ENCODE measurements around the gene MLKL.

MLKL gene

DNA sequence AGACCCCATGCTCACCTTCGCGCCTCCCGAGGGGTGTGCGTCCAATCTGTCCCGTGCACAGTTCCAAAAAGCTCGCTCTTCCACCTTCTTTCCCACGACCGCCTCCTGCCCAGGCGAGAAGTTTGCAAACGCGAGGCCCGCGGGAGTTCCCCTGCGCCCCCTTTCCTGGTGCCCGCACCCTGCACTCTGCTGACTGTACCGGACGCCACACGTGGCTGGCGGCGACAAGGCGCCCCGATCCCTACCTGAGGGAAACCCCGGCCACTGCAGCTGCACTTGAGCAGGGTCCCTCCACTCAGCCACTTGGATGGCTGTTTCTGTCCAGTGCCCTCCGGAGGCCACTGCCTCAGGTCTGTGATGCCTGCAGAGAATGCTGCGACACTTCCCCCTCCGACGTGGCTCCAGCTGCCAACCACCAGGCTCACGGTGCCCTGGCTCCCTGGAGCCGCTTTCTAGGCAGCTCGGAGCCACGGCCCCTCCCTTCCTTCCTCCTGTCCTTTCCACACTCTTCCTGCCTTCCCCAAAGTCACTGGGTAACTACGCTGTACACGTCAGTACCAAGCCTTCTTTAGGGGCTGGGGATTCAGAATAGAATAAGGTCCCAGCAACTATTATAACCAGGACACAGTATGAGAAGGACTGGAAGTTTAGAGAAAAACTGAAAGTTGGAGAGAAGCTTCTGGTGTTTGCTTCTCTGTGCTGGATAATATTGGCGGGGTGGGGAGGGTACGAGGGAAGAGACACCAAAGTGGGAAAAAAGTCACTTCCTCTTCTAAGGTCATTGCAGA, at the start of gene MLKL:
Gene MLKL, minus strand, starts transcription at position 425 of the 788 bp plus-strand sequence. CDS start 5,105 bp downstream, outside the sequence.
- peak; percentile 63 to 85 (median 76) for DNase-seq

DNA sequence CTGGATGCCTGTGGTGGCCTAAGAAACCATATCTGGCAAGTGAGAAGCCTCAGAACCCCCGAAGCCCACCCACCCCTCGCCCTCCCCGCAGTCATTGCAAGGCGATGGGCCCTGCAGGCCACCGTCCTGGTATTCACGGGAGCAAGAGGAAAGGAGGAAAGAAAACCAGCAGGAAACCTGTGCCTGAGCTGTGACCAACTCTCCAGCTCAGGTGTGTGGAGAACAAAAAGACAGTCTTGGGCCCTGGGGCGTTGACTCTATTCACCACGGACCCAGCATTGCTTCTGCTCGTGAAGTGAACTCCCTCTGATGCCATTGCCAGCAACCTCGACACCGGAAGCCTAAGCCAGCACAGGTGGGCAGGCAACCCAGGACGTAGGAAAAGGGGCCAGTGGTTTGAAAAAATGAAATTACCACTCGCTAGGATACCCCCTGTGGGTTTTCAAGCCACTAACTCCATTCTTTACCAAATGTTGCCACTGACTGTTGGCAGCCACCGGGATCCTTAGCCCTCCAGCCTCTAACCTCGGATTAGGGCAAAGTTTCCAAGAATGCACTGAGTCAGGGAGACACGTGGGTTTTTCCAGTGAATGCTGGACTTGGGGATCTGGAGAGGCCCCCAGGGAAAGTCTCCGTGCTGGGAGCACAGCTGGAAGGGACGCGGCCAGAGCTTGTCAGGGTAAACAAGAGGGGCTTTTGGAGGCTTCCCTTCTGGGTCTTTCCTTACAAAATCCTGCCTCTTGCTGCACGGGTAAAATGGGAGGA, 48.8 kb upstream of the MLKL start:
- DNase-seq: no peak

DNA sequence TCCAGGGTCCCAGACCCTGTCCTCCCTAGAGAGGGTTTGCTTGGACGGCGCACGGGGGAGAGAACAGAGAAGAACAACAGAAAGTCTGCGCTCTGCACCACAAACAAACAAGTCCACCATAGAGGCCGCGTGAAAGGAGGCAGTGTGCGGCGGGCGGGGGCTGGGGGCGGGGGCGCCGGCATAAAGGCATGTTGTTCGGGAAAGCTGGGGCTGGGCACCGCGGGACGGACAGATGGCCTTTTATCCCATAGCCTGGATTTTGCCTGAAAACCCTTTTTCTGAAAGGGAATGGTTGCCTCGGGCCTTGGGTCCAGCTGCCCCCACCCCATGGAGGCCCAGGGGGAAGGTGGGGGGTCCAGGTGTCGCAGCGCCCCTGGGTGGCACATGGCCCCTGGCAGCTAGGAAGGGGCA, 48.0 kb upstream of the MLKL start:
- no peak for DNase-seq

DNA sequence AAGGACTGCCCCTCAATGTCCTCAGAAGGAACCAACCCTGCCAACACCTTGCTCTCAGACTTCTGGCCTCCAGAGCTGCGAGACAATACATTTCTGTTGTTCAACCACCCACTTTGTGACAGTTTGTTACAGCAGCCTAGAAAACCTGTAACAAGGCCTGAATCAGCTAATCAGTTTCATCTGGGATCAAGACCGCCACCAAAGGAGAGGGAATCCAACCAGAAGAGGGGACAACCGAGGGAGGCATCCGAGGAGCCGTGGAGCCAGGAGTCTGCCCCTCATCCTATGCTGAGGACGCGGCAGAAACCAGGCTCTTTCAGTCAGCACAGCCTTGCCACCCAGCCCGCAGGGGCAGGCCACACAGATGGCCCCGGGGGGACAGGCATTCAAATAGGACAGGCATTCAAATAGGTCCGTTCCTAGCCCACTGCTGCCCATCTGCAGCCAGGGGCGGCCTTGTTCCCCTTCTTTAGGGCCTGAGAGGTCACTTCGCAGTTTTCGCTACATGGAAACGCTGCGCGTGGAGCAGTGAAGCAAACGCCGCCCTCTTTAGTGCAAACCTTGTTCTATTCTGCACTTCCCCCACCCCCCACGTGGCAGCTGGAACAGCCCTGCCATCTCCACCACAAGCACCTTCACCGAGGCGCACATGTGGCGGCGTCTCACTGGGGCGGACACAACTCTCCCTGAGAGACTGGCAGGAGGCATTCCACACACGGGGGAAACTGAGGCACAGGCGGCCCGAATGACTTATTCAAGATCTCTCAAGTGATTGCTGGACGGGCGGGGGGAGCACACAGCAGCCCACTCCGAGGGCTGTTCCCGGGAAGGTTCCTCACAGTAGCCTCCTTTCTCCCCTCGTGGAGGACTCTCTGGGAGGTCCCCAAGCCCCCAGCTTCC, 47.3 kb upstream of the MLKL start:
- DNase-seq: no peak

DNA sequence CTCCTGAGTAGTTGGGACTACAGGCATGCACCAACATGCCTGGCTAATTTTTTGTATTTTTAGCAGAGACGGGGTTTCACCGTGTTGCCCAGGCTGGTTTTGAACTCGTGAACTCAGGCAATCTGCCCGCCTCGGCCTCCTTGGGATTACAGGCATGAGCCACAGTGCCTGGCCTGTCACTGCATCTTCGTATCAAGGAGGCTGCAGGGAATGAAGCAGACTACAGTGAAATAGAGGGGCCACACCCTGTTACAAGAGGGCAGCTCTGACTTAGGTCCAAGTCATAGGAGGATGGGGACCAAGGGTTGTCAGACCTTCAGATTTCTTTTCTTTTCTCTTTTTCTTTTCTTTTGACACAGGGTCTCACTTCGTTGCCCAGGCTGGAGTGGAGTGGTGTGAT, 45.3 kb upstream of the MLKL start:
- DNase-seq: no peak

DNA sequence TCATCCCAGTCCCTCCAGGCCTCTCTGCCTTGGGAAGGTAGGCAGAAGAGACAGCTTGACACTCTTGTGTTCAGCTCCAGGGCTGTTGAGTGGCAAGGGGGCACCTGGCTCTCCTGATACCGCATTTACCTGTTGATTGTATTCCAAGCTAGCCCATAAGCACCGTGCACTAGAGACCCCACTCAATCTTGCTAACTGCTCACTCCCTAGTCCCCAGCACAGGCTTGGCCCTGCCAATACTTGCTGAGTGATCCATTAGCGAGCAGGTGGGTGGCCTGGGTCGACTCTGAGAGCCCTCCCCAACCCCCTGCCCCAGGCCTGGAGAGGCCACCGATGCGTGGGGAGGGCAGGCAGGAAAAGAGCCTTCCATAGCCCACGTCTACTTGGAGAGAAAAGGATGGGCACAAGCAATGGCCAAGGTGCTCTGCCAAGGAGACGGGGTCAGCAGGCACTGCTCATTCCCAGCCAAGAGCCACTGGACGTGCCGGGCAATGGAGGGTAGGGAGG, 44.5 kb upstream of the MLKL start:
- no peak for DNase-seq

DNA sequence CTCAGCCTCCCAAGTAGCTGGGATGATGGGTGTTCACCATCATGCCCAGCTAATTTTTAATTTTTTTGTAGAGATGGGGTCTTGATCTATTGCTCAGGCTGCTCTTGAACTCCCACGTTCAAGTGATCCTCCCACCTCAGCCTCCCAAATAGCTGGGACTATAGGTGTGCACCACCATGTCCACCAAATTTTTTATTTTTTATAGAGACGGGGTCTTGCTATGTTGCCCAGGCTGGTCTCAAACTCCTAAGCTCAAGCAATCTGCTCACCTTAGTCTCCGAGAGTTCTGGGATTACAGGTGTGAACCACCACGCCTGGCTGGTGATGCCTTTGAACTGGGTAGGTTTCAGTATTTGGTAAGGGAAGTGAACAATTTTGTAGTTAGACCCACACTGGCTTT, 43.9 kb upstream of the MLKL start:
- no peak for DNase-seq

DNA sequence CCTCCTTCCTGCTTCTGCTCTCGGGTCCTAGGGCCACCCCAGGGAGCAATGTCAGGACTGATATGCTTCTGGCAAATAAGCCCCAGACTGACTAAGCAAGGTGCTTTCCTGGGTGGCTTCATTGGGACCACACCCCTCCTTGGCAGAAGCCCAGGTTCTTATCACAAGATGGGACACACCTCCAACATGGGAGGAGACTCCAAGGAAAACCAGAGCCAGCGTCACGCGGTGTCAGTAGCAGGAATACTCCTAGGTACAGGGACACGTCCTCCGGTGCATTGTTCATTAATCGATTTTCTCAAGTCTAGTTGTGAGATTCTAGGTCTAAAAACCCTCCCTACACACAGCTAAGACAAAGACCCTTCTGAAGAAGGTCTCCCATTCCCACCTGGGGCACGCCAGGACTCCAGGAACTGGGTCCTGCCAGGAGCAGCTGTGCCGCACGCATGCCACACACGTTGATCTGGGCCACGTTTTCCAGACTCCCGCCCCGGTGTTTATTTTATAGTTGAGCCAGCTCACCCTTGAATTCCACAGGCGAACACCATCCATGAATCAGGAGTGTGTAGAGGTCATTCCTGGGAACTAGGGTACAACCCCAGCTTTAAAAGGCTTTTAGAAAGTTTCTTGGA, 43.1 kb upstream of the MLKL start:
- DNase-seq: peak in 2 of 3 donors; percentile 26 to 50

DNA sequence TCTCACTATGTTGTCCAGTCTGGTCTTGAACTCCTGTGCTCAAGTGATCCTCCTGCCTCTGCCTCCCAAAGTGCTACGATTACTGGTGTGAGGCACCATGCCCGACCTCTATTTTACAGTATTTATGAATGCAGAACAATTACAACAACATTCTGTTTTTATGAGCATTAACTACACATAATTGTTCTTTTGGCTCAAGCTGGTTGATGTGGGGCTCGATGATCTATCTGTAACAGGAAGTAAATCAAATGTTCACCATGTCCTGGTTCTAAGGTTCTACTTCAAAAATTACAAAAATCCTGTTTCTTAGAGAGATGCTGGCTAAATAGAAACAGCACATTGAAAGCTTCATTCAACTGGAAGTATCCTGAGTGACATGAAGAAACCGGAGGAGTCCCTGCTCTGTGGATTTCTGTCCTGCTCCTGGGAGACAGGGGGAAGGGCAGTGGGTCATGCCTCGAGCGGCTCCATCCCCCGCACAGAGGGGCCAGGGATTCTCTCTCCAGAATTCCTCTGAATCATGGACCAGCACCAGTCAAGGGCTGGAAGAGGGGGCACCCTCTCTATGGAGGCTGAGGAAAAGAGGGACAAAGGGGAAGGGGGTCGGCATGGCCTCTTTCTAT, 42.5 kb upstream of the MLKL start:
- DNase-seq: no peak

DNA sequence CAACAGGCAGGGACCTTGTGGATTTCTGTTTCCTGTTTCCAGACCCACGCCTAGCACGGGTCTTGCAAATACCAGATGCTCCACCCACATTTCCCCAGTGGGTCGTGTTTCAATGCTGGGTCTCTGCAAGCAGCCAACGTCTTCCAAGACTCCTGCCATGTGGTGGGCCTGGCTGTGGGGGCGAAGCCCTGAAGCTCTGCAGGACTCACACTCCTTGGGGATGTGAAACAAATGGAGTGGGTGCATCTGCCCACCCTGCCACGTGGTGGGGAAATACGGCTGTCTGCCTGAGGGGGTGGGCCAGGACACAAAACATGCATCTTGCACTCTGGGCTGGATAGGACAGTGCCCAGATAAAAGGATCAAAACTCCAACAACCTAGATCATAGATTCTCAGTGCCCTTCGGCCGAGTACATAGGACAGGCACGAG, 41.4 kb upstream of the MLKL start:
- peak; percentile 71 to 83 (median 79) for DNase-seq

DNA sequence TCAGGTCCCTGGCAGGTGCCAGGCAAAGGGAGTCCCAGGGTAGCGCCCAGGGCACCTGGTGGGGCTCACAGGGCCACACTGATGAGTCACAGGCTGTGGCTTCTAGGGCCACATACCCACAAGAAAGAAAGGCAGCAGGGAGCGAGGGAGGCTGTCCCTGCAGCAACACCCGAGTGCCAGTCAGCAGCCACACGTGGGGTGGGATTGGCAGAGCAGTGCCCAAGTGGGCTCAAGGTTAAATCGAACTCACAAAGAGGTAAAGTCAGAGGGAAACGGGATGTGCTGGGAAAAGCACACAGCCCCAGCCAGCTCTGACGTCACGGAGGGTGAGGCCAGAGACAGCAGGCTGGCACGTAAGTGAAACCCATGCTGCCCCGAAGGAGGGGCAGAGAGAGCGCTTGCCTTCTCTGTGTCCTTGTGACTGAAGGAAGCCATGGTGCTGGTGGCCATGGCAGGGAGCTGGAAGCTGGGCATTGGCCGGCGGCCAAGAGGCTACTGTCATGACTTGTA, 40.2 kb upstream of the MLKL start:
- peak in 1 of 3 donors; percentile 10 for DNase-seq

DNA sequence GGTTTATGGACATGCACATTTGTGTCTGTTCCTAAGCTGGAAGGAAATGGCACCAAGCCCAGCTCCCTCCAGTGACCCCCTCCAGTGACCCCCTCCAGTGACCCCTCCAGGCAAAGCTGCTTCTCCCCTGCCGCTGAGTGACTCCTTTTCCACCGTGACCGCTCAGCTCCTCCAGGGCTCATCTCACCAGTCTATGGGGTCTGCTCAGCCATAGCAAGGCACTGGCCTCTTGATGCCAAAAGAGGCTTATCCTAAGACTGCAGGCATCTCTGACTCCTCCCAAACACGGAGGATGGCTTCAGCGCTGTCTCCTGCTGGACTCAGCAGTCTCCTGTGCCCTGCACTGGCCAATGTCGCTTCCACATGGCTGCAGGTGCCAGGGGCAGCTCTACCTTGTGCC, 38.6 kb upstream of the MLKL start:
- no peak for DNase-seq

DNA sequence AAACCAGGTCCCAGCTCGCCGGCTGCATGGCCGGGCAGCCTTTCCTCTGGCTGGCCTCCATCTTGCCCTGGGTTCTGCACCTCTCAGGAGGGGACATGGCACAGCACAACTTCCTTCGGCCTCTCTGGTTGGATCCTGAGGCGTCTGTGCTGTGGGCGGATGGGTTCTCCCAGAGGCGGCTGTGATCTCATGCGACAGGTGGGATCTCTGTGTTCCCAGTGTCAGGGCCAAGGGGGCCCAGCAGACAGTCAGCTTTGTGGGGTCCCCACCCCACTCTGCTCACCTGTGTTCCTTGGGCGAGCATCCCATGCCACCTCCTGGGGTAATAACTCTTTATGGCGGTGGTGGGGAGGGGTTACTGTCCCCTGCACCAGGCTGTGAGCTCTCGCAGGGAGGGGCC, 38.2 kb upstream of the MLKL start:
- no peak for DNase-seq

DNA sequence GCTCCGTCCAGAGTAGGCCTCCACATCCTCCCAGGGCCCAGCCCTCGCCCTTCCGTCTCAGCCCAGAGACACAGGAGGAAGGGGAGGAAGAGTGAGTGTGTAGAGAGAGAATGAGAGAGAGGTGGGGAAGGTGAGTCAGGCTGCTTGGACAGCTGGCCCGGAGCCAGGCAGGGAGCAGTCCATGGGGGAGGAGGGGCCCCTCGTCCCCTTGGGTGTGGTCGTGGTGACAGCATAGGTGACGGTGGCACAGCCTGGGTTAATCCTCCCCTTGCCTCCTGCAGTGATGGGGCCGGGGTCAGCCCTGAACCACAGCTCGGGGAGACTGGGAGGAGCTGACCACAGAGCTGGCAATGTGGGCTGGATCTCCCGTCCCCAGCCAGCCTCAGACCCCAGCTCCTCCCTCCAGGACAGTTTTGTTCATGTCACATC, 37.5 kb upstream of the MLKL start:
- no peak for DNase-seq

DNA sequence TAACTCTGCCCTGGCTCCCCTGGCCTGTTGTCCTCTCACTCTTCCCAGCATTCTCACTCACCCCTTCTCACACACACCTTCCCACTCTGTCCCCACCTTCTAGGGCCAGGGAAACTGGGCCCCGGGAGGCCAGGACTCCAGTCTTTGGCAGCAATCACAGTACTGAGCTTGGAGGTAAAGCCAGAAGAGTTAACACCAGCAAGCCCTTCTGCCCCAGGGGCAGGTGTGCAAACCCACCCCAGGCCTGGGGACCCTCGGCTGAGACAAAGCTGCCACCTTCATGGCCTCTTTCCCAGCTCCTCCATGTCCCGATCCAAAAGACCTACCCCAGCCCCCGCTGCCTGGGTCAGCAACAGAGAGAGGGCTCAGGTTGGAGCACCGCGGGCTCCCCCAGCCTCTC, 36.9 kb upstream of the MLKL start:
- DNase-seq: no peak

DNA sequence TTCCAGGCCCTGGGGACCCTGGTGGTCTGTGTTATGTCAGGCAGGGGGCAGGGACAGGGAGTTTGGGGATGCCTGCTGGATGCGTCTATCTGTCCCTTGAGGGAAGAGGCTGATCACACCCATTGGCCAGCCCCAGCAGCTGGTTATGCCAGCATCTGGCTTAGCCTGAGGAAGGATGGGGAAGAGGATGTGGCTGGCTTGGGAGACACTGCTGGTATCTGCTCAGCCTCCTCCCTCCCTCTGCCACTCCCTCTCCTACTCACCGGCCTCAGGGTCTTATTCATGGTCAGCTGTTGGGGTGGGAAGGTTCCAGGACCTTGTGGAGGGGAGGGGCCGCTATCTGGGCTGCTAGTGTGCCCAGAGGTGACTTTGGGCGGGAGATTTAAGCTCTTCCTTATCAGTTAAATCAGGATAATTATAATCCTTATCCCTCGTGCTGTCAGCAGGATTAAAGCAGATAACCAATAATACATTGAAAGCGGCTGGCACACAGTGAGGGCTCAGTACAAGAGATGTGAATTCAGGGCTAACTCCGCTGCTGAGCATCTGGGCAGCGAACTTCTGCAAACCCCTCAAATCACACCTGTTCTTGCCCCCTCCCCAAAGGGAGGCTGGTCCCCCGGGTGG, 36.0 kb upstream of the MLKL start:
- DNase-seq: peak in 2 of 3 donors; percentile 18 to 44

DNA sequence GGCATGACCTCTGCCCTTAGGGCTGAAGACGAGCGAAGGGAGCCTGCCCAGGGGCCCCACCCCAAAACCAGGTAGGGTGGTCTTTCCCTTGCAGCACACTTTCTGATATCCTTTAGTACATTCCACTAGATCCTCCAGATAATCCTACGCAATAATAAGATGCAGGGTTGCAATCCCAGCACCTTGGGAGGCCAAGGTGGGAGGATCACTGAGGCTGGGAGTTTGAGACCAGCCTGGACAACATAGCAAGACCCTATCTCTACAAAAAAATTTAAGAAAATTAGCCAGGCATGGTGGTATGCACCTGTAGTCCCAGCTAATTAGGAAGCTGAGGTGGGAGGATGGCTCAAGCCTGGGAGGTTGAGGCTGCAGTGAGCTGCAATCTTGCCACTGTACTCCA, 34.9 kb upstream of the MLKL start:
- no peak for DNase-seq

DNA sequence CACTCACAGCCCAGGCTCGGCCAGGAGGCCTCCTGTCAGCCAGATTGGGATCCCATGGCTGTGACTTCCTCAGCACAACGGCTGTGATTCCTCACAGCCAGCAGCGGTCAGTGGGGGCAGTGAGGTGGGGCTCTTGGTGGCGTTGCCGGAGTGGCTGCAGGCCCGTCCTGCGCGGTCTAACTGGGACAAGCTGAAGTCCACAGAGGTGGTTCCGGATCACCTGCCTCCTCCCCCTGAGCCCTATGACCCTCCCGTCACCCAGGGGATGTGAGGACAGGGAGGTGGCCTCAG, 34.4 kb upstream of the MLKL start:
- no peak for DNase-seq

DNA sequence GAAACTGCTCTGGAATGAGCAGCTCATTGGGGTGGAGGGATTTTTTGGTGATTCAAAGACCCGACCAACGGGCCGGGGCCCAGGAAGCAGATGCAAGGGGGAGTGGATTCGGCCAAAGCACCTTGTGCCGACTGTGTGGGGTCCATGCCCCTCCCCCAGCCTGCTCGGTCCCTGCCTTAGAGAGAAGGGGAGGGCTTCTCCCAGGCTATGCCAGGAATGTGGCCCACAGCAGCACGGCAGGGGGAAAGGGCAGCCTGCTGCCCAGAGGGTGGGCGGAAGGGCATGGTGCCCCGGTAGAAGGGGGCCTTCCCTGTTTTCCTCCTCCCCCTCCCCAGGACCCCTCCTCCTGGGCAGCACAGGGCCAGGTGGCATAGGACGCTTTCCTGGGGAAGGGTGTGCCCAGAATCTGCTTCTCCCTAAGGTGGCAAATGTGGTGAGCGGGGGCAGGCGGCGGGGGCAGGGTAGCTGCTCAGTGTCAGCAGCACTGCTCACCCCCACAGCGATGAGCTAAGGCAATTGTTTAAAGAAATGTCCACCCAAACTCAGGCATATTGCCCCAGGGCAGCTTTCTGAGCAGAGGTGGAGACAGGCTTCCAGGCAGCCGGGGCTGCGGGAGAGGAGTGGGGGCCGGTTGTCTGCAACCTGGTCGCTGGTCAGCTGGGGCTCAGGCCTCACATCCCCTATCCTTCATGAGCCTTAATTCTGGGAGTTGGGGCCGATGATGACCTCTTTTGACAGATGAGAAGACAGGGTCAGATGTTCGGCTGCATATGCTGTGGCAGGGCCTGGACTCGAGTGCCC, 33.9 kb upstream of the MLKL start:
- no peak for DNase-seq

DNA sequence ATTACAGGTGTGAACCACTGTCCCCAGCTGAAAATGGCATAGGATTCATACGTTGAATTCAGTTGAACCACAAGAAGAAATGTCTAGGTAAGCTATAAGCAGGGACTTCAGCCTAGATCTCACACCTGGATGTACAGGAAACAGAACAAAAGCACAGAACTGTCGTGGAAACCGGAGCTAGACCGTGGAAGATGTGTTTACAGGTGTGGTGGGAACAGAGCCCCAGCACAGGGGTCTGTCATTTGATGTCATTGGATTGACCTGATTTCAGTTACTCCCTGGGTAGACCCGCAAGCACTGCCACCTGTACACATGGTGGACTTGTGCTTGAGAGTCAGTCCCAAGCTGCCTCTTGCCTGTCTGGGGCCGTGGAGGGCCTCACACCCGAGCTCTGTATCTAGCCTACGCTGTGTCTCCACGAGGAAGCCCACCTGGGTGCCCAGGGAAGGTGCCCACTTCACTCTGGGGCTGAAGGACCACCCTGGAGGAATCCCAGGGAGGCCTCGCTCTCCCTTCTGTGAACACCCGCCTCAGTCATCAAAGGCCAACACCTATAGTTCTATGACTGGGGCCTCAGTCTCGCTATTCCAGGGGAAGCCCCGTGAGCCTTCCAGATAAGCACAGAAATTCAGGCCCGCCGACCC, 32.2 kb upstream of the MLKL start:
- no peak for DNase-seq

All from suppressor macrophage treated with lipopolysaccharide for 1 hour (primary cell).